OCI-LY1 (cell line): ENCODE results near the gene ADCY9.

Source experiments
- CTCF ChIP-seq: fragments of 200-600 bp; sonication (generic), shearing (Covaris generic); IDR thresholded peaks from 2 replicates; pipeline ENCODE4 v1.5.1; 2017; ENCODE audit warnings: mild to moderate bottlenecking, antibody characterized with exemption, low read length, moderate library complexity, mixed read lengths
- EZH2 ChIP-seq: fragments of 200-600 bp; sonication (generic), shearing (Covaris generic); IDR thresholded peaks from 2 replicates; pipeline ENCODE4 v1.8.0; 2017; ENCODE audit warnings: borderline replicate concordance, mixed run types, mild to moderate bottlenecking, antibody characterized with exemption, low read length, moderate library complexity, mixed read lengths

DNA sequence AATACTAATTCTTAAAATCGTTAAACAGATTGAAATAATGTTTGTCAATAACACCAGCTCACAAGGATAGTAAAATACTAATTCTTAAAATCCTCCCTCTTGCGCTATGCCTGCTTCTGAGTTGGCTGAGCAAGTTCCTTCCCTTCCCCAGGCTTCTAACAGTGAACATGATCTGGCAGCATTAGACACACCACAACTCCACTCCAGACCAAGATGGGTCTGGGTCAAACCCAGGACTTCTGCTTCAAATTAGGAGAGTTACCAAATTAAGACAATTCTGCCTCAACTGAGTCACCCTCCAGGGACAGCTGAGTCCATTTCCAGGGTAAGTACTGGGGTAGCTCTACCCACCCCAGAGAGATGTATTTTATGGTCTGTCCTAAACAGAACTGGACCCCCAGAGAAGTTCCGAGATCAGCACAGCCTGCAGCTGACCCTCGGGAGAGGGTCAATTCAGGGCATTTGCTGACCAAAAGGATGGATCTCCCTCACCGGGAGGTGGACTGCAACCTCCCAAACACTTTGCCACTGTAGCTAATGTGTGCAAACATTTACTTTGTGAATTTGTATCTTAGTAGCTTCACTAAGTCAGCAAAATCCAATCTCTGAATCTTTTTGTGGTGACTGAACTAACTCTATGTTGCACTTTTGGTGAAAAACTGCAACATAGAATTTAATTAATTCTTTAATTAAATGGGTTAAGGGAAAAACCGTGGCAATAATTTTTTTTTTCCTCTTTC is 48.8 kb downstream of the ADCY9 start:
- TF ChIP-seq EZH2 (no peak), CTCF (no peak)
